OCI-LY3 (cell line): Measurements from ENCODE around the gene DOCK4.

Experiments used
- EZH2phosphoT487 ChIP-seq: fragments of 200-600 bp; shearing (Covaris generic); IDR thresholded peaks from 2 replicates; pipeline ENCODE4 v1.6.1; 2018; ENCODE audit warnings: antibody characterized with exemption, mixed run types, low read depth
- TF ChIP-seq, protein P1 (sequence below): fragments of 200-600, 300-600 bp; sonication (generic); IDR thresholded peaks from 2 replicates; pipeline ENCODE4 v1.5.1; 2014; ENCODE audit warnings: antibody characterized with exemption, low read length, low read depth

DNA sequence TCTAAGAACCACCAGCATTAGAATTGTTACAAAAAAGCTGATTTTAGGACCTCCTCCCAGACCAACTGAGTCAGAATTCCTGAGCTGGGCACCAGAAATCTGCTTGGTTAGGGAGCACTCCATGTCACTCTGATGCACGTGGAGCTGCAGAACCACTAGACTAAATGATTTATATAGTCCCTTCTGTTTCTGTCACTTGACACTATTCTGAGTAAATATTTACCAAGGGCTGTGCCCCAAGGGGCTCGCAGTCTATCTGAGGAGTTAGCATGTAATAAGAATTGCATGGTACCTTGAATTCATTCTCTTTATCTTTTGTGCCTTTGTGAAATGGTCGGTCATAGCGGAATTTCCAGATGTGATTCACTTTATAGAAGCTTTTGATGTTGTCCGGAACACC is 447.9 kb downstream of the DOCK4 start:
- TF ChIP-seq EZH2phosphoT487 = no peak
- TF ChIP-seq, protein P1, sequence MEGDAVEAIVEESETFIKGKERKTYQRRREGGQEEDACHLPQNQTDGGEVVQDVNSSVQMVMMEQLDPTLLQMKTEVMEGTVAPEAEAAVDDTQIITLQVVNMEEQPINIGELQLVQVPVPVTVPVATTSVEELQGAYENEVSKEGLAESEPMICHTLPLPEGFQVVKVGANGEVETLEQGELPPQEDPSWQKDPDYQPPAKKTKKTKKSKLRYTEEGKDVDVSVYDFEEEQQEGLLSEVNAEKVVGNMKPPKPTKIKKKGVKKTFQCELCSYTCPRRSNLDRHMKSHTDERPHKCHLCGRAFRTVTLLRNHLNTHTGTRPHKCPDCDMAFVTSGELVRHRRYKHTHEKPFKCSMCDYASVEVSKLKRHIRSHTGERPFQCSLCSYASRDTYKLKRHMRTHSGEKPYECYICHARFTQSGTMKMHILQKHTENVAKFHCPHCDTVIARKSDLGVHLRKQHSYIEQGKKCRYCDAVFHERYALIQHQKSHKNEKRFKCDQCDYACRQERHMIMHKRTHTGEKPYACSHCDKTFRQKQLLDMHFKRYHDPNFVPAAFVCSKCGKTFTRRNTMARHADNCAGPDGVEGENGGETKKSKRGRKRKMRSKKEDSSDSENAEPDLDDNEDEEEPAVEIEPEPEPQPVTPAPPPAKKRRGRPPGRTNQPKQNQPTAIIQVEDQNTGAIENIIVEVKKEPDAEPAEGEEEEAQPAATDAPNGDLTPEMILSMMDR = no peak
